Measurements from ENCODE around the gene KCNMB2. TPM values are rescaled to one million over a fixed set of nuclear protein-coding genes. Genes with fewer than 3 reads are reported as not detected.
"Not testable (repeated sequence)": the region's sequence is repeated elsewhere in the genome, so short reads cannot be mapped to it uniquely, and the experiment has no call there.

The KCNMB2 gene
- total RNA-seq, 2 experiments from 2014 or later = not detected

DNA sequence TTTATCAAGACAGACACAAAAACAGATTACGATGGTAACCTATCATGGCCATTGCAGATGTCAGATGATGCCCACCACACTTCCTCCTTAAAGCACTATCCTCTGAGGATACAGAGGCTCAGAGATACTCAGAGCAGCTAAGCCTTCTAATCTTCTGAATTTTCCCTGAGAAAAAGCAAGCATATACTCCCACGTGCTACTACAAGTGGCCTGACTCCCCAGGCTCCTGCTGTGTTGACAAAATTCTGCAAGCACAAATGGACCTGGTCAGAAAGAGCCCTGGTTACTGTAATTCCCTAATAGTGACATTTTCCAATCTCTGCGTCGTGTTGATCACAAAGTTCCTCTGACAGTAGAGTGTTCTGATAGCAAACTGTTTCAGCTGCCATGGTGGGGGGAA lies 207.1 kb downstream of the KCNMB2 start:
- Mint-ChIP-seq H3K4me3 (no peak overlapping the region), H3K9me3 (peaks cover 5% of the 10 kb centered on the region), H3K4me1 (ENCODE audit: low read depth) (no peaks in the 10 kb centered on the region), H3K27me3 (ENCODE audit: low read depth) (peaks cover 1% of the 10 kb centered on the region), H3K36me3 (ENCODE audit: low read depth) (no peaks in the 10 kb centered on the region), H3K27ac (no peak overlapping the region)
- CTCF ChIA-PET = no interaction called here
- intact Hi-C loops (cut with micrococcal nuclease) = no loop called here
- no peak for DNase-seq

DNA sequence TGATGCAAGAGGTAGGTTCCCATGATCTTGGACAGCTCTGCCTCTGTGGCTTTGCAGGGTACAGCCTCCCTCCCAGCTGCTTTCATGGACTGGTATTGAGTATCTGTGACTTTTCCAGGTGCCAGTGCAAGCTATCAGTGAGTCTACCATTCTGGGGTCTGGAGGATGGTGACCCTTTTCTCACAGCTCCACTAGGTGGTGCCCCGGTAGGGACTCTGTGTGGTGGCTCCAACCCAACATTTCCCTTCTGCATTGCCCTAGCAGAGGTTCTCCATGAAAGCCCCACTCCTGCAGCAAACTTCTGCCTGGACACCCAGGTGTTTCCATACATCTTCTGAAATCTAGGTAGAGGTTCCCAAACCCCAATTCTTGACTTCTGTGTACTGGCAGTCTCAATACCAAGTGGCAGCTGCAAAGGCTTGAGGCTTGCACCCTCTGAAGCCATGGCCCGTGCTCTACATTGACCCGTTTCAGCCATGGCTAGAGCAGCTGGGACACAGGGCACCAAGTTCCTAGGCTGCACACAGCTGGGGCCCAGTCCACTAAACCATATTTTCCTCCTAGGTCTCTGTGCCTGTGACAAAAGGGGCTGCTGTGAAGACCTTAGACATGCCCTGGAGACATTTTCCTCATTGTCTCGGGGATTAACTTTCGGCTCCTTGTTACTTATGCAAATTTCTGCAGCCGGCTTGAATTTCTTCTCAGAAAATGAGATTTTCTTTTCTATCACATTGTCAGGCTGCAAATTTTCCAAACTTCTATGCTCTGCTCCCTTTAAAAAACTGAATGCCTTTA lies 209.8 kb downstream of the KCNMB2 start:
- CTCF ChIA-PET; DNase-seq; intact Hi-C loops (cut with micrococcal nuclease): not testable (repeated sequence)

GRCh38 chr3:178748874-178749273 lies 212.6 kb downstream of the KCNMB2 start:
- intact Hi-C loops (cut with micrococcal nuclease) = no loop called here
- Mint-ChIP-seq H3K4me1 (ENCODE audit: low read depth) (no peaks in the 10 kb centered on the region), H3K27me3 (ENCODE audit: low read depth) (peaks cover 3% of the 10 kb centered on the region), H3K4me3 (no peak overlapping the region), H3K36me3 (ENCODE audit: low read depth) (no peaks in the 10 kb centered on the region), H3K9me3 (peaks cover 5% of the 10 kb centered on the region), H3K27ac (no peak overlapping the region)
- no peak for DNase-seq
- CTCF ChIA-PET = no interaction called here

More for the DNA sequence above, 209.8 kb downstream of the KCNMB2 start:
- H3K36me3 Mint-ChIP-seq (ENCODE audit: low read depth); H3K27me3 Mint-ChIP-seq (ENCODE audit: low read depth); H3K4me1 Mint-ChIP-seq (ENCODE audit: low read depth); H3K27ac Mint-ChIP-seq; H3K4me3 Mint-ChIP-seq; H3K9me3 Mint-ChIP-seq: not testable (repeated sequence)

DNA sequence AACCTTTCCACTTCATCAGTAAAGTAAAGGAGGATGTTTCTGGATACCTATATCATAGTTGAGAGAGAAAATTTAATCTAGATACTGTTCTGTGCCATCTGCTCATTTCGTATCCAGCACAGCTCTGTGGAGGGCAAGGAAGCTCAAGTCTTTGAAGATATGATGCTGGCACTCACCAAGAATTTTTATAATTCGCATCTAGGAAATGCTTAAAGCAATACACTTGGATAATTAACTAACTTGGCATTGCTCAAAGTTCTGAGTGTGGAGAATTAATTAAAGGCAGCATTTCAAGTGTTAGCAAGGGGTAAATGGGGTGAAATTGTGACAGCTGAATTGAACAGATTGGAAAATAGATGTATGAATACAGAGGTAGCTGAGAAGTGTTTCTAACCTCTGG lies 213.2 kb downstream of the KCNMB2 start:
- Mint-ChIP-seq H3K36me3 (ENCODE audit: low read depth) (no peaks in the 10 kb centered on the region), H3K4me3 (no peak overlapping the region), H3K9me3 (peaks cover 5% of the 10 kb centered on the region), H3K27ac (no peak overlapping the region), H3K27me3 (ENCODE audit: low read depth) (peaks cover 3% of the 10 kb centered on the region), H3K4me1 (ENCODE audit: low read depth) (no peaks in the 10 kb centered on the region)
- intact Hi-C loops (cut with micrococcal nuclease) = no loop called here
- no peak for DNase-seq
- CTCF ChIA-PET = interaction anchor here (0.6 to 0.7 kb wide), 2 partner anchors 11 to 844 kb away, joined by 3 to 4 read pairs; no protein-coding TSS in a partner anchor

GRCh38 chr3:178750639-178751300 lies 214.5 kb downstream of the KCNMB2 start:
- CTCF ChIA-PET = interaction anchor here (0.6 kb wide), 1 partner anchor 476 kb away, joined by 3 read pairs; no protein-coding TSS in a partner anchor
- Mint-ChIP-seq H3K27ac (no peak overlapping the region), H3K4me1 (ENCODE audit: low read depth) (no peaks in the 10 kb centered on the region), H3K9me3 (peaks cover 5% of the 10 kb centered on the region), H3K4me3 (no peak overlapping the region), H3K27me3 (ENCODE audit: low read depth) (peaks cover 3% of the 10 kb centered on the region), H3K36me3 (ENCODE audit: low read depth) (no peaks in the 10 kb centered on the region)
- DNase-seq = no peak
- intact Hi-C loops (cut with micrococcal nuclease) = no loop called here

DNA sequence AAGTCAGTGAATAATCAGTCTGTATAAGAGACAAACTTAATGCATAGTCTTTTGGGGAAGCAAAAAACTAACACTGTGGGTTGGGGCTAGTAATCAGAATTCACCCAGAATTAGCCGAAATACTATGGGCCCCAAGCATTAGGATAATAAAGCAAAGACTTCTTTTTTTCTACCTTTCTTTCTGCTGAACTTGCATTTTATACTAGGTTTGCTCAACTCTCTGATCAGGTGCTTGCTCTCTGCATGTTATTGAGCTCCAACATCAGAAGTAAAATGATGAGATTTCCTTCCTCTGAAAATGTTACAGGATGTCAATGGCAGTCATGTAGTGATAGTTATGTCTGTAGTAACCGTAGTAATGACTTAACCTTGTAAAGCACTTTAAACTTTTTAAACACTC lies 216.6 kb downstream of the KCNMB2 start:
- H3K4me3 Mint-ChIP-seq = no peak overlapping the region
- no peak overlapping the region for H3K27ac Mint-ChIP-seq
- intact Hi-C loops (cut with micrococcal nuclease) = no loop called here
- H3K4me1 Mint-ChIP-seq (ENCODE audit: low read depth) = no peaks in the 10 kb centered on the region
- DNase-seq = no peak
- CTCF ChIA-PET = no interaction called here
- no peaks in the 10 kb centered on the region for H3K9me3 Mint-ChIP-seq
- peaks cover 3% of the 10 kb centered on the region for H3K27me3 Mint-ChIP-seq (ENCODE audit: low read depth)
- H3K36me3 Mint-ChIP-seq (ENCODE audit: low read depth) = no peaks in the 10 kb centered on the region

DNA sequence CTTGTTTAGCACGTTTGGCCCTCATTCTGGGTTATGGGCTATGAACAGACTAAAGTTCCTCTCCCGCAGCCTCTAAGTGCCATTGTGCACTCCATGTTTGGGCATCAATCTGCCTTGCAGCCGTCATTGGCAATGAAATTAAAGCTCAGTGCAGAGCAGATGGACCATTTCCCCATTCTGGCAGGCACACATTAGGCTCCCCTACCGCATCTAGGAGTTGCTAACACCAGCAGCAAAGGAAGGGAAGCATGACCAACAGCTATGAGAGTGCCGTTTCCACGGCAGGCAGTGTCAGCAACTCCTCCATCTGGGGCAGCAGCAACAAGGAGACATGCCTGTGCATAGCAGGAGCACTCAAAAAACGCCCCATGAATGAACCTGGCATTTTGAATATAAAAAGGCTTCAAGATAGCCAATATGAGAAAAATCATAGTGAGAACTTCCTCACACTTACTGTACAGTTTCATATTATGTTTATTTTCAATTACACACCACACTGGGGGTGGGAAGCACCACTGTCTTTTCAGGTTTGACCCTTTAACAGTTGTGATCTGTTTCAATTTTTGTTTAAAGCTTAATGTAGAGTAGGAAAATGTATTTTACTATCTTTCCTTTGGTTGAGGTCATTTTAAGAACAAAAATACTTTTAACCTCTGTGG lies 218.7 kb downstream of the KCNMB2 start:
- DNase-seq = no peak
- no peaks in the 10 kb centered on the region for H3K9me3 Mint-ChIP-seq

DNA sequence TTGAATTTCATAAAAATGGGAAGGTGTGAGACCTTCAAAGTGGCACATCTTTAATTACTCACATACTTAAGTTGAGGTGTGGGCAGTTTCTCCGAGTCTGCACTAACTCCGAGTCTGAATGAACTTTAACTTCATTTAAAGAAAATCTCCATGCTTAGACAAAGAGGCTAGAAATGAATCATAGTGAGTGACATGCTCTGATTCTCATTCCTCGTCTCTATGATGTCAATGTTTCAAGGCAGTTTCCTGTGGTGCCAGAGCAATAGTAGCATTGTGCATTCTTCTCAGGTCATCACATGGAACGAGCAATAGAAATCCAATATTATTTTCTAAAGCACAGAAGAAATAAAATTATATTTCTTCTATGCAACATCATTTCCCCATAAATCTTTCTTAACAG lies 224.8 kb downstream of the KCNMB2 start:
- Mint-ChIP-seq H3K4me3 (no peak overlapping the region), H3K9me3 (no peaks in the 10 kb centered on the region), H3K4me1 (ENCODE audit: low read depth) (no peaks in the 10 kb centered on the region), H3K36me3 (ENCODE audit: low read depth) (no peaks in the 10 kb centered on the region), H3K27ac (no peak overlapping the region), H3K27me3 (ENCODE audit: low read depth) (no peaks in the 10 kb centered on the region)
- intact Hi-C loops (cut with micrococcal nuclease) = no loop called here
- DNase-seq = no peak
- CTCF ChIA-PET = interaction anchor here (0.6 kb wide), 1 partner anchor 12 kb away, joined by 4 read pairs; no protein-coding TSS in a partner anchor

More for the DNA sequence above, 218.7 kb downstream of the KCNMB2 start:
- no peak overlapping the region for H3K27ac Mint-ChIP-seq
- CTCF ChIA-PET = no interaction called here
- peaks cover 3% of the 10 kb centered on the region for H3K27me3 Mint-ChIP-seq (ENCODE audit: low read depth)
- H3K36me3 Mint-ChIP-seq (ENCODE audit: low read depth) = no peaks in the 10 kb centered on the region
- H3K4me1 Mint-ChIP-seq (ENCODE audit: low read depth) = no peaks in the 10 kb centered on the region
- intact Hi-C loops (cut with micrococcal nuclease) = no loop called here
- H3K4me3 Mint-ChIP-seq = no peak overlapping the region

DNA sequence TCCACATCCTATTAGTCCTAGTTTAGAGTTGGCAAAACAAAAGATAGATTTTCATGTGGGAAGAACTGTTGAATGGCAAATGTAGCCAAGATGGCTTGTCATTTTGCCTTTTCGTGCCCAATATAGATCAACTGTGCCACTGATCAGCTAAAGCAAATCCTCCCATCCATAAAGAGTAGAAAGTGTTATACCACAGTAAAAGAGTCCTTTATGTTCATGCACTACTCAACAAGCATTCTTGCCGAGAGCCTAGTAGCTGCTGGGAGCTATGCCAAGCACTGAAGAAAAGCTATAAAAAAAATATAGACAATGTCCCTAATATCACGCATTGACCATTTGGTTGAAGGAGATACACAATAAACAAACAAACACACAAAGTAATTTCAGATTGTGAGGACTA lies 225.2 kb downstream of the KCNMB2 start:
- Mint-ChIP-seq H3K9me3 (no peaks in the 10 kb centered on the region), H3K36me3 (ENCODE audit: low read depth) (no peaks in the 10 kb centered on the region), H3K4me1 (ENCODE audit: low read depth) (no peaks in the 10 kb centered on the region), H3K27ac (no peak overlapping the region), H3K27me3 (ENCODE audit: low read depth) (no peaks in the 10 kb centered on the region), H3K4me3 (no peak overlapping the region)
- no peak for DNase-seq
- CTCF ChIA-PET = no interaction called here
- intact Hi-C loops (cut with micrococcal nuclease) = no loop called here

DNA sequence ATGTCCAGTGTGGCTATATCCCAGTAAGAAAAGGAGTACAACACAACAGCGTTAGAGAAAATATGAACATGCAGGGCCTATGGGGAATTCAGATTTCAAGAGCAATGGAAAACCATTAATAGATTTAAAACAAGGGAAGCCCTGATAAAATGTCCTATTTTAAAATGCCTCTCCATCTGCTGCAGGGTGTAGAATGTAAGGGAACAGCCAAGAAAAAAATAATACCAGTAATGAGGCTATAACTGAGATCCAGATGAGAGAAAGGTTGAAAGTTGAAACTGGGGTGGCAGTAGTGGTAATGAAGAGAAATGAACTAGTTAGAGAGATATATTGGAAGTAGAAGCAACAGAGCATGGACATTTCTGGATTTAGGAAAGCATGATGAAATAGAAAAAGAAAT lies 226.1 kb downstream of the KCNMB2 start:
- H3K36me3 Mint-ChIP-seq (ENCODE audit: low read depth) = no peaks in the 10 kb centered on the region
- CTCF ChIA-PET = no interaction called here

GRCh38 chr3:178765472-178765871 lies 229.2 kb downstream of the KCNMB2 start:
- Mint-ChIP-seq H3K27ac (no peak overlapping the region), H3K4me3 (no peak overlapping the region), H3K9me3 (no peaks in the 10 kb centered on the region), H3K27me3 (ENCODE audit: low read depth) (no peaks in the 10 kb centered on the region), H3K36me3 (ENCODE audit: low read depth) (no peaks in the 10 kb centered on the region), H3K4me1 (ENCODE audit: low read depth) (no peaks in the 10 kb centered on the region)
- no peak for DNase-seq
- CTCF ChIA-PET = no interaction called here
- intact Hi-C loops (cut with micrococcal nuclease) = no loop called here

More for the DNA sequence above, 226.1 kb downstream of the KCNMB2 start:
- no peak for DNase-seq
- Mint-ChIP-seq H3K27me3 (ENCODE audit: low read depth) (no peaks in the 10 kb centered on the region), H3K4me1 (ENCODE audit: low read depth) (no peaks in the 10 kb centered on the region), H3K27ac (no peak overlapping the region), H3K4me3 (no peak overlapping the region), H3K9me3 (no peaks in the 10 kb centered on the region)
- intact Hi-C loops (cut with micrococcal nuclease) = no loop called here

GRCh38 chr3:178767581-178767980 lies 231.3 kb downstream of the KCNMB2 start:
- DNase-seq = no peak
- Mint-ChIP-seq H3K36me3 (ENCODE audit: low read depth) (no peaks in the 10 kb centered on the region), H3K4me1 (ENCODE audit: low read depth) (peaks cover 3% of the 10 kb centered on the region), H3K27me3 (ENCODE audit: low read depth) (no peaks in the 10 kb centered on the region), H3K4me3 (no peak overlapping the region), H3K9me3 (peaks cover 9% of the 10 kb centered on the region), H3K27ac (no peak overlapping the region)
- CTCF ChIA-PET = no interaction called here
- intact Hi-C loops (cut with micrococcal nuclease) = no loop called here

Data from activated naive CD4-positive, alpha-beta T cell treated with anti-CD3 and anti-CD28 coated beads for 36 hours (primary cell).